ENCODE results near the gene OR4E1. TPM values are rescaled to one million over a fixed set of nuclear protein-coding genes. Genes with fewer than 3 reads are reported as not detected.
"Not testable (repeated sequence)": the region's sequence is repeated elsewhere in the genome, so short reads cannot be mapped to it uniquely, and the experiment has no call there.

The OR4E1 gene
- total RNA-seq, 1 donor from 2014 or later: not detected

GRCh38 chr14:21643407-21643806 lies 30.2 kb downstream of the OR4E1 start:
- Histone ChIP-seq H3K9ac (no peak overlapping the region), H3K36me3 (no peaks in the 10 kb centered on the region), H3K79me2 (ENCODE audit: low read depth) (no peaks in the 10 kb centered on the region), H4K20me1 (ENCODE audit: low read depth) (no peaks in the 10 kb centered on the region), H3K4me2 (no peak overlapping the region), H3K9me3 (ENCODE audit: low read depth) (no peaks in the 10 kb centered on the region), H3K4me3 (no peak overlapping the region), H3F3A (ENCODE audit: low read depth) (no peaks in the 10 kb centered on the region), H3K4me1 (no peaks in the 10 kb centered on the region), H3K27me3 (no peaks in the 10 kb centered on the region), H2AFZ (replicated peaks) (peak overlapping the region; percentile 43), H3K27ac (no peak overlapping the region)
- peak; percentile 4 for DNase-seq (ENCODE audit: low spot score)
- no peaks in the 10 kb centered on the region for H3K36me3 Mint-ChIP-seq
- no peaks in the 10 kb centered on the region for H3K9me3 Mint-ChIP-seq
- H3K27ac Mint-ChIP-seq: no peak overlapping the region
- H3K27me3 Mint-ChIP-seq (ENCODE audit: insufficient read depth, low read depth): peaks cover 2% of the 10 kb centered on the region
- no peak overlapping the region for H3K4me3 Mint-ChIP-seq
- H3K4me1 Mint-ChIP-seq: no peaks in the 10 kb centered on the region
- TF ChIP-seq, protein P1, sequence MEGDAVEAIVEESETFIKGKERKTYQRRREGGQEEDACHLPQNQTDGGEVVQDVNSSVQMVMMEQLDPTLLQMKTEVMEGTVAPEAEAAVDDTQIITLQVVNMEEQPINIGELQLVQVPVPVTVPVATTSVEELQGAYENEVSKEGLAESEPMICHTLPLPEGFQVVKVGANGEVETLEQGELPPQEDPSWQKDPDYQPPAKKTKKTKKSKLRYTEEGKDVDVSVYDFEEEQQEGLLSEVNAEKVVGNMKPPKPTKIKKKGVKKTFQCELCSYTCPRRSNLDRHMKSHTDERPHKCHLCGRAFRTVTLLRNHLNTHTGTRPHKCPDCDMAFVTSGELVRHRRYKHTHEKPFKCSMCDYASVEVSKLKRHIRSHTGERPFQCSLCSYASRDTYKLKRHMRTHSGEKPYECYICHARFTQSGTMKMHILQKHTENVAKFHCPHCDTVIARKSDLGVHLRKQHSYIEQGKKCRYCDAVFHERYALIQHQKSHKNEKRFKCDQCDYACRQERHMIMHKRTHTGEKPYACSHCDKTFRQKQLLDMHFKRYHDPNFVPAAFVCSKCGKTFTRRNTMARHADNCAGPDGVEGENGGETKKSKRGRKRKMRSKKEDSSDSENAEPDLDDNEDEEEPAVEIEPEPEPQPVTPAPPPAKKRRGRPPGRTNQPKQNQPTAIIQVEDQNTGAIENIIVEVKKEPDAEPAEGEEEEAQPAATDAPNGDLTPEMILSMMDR (IDR thresholded peaks at IDR 0.05): no peak
- TF ChIP-seq EZH2 (IDR thresholded peaks at IDR 0.05) (no peak), EZH2phosphoT487 (IDR thresholded peaks at IDR 0.05) (no peak)

DNA sequence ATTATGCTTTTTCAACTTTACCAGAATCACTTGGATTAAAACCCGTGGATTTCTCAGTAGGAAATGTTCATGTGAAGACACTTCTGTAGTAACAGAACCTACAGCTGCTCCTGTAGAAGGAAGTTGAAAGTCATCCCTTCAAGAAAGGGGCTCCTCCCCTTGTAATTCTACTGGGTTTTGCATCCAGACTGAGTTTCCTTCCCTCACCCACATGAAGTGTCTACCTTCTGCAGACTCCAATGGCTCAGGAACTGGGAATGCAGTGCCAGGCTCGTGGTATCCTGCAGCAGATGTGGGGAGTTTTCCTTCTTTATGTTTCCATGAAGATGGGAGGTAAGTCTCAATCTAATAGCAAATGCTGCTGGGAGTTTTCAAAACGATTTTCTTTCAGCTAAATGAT lies 30.9 kb downstream of the OR4E1 start:
- Histone ChIP-seq H3K9me3 (ENCODE audit: low read depth) (no peaks in the 10 kb centered on the region), H3K27ac (no peak overlapping the region), H4K20me1 (ENCODE audit: low read depth) (no peaks in the 10 kb centered on the region), H3K4me3 (no peak overlapping the region), H3K9ac (no peak overlapping the region), H3F3A (ENCODE audit: low read depth) (no peaks in the 10 kb centered on the region), H3K36me3 (no peaks in the 10 kb centered on the region), H3K27me3 (no peaks in the 10 kb centered on the region), H3K4me1 (no peaks in the 10 kb centered on the region), H3K4me2 (no peak overlapping the region), H2AFZ (replicated peaks) (no peak overlapping the region), H3K79me2 (ENCODE audit: low read depth) (no peaks in the 10 kb centered on the region)
- no peak for TF ChIP-seq EZH2phosphoT487 (IDR thresholded peaks at IDR 0.05)
- Mint-ChIP-seq H3K27ac (no peak overlapping the region), H3K27me3 (ENCODE audit: insufficient read depth, low read depth) (peaks cover 2% of the 10 kb centered on the region), H3K4me1 (no peaks in the 10 kb centered on the region), H3K9me3 (no peaks in the 10 kb centered on the region), H3K36me3 (no peaks in the 10 kb centered on the region), H3K4me3 (no peak overlapping the region)
- DNase-seq (ENCODE audit: low spot score): no peak

DNA sequence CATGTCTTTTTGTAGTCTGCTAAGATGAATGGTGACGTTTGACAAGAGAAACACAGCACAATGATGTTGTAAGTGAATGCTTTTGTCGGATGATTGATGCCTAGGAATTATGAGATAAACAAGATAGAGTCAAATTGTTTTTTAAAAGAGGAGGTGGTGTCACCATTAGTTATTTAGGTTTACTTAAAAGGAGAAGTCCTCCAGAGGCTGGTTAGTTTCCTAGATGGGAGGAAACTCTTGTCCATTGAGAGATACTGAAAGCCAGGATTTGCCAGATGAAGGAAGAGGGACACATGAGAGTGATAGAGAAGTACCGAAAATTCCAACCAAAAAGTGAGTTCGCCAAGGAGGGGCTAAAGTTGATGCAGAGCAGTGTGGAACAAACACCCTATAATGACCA lies 38.8 kb downstream of the OR4E1 start, which contains the start of gene OR10G2:
Gene OR10G2, minus strand, starts transcription at position 101 of the 400 bp plus-strand sequence. Its CDS starts 98 bp downstream, at position 3.
- no peaks in the 10 kb centered on the region for H3K9me3 Mint-ChIP-seq
- DNase-seq (ENCODE audit: low spot score): no peak
- no peaks in the 10 kb centered on the region for H3K36me3 ChIP-seq
- no peaks in the 10 kb centered on the region for H3K36me3 Mint-ChIP-seq
- TF ChIP-seq, protein P1 (IDR thresholded peaks at IDR 0.05): no peak
- TF ChIP-seq EZH2phosphoT487 (IDR thresholded peaks at IDR 0.05) (no peak), EZH2 (IDR thresholded peaks at IDR 0.05) (no peak)
- H3K4me3 Mint-ChIP-seq: no peak within 1 kb of the TSS
- no peaks in the 10 kb centered on the region for H3K4me1 Mint-ChIP-seq
- H3K4me3 ChIP-seq: no peak within 1 kb of the TSS
- H2AFZ ChIP-seq (replicated peaks): no peak within 1 kb of the TSS
- H3K9me3 ChIP-seq (ENCODE audit: low read depth): no peaks in the 10 kb centered on the region
- no peaks in the 10 kb centered on the region for H3F3A ChIP-seq (ENCODE audit: low read depth)
- H3K9ac ChIP-seq: no peak within 1 kb of the TSS
- H3K27me3 Mint-ChIP-seq (ENCODE audit: insufficient read depth, low read depth): peaks cover 2% of the 10 kb centered on the region
- H3K27ac ChIP-seq: no peak within 1 kb of the TSS
- H3K79me2 ChIP-seq (ENCODE audit: low read depth): no peaks in the 10 kb centered on the region
- no peaks in the 10 kb centered on the region for H4K20me1 ChIP-seq (ENCODE audit: low read depth)
- no peak within 1 kb of the TSS for H3K4me2 ChIP-seq
- no peaks in the 10 kb centered on the region for H3K27me3 ChIP-seq
- no peak within 1 kb of the TSS for H3K27ac Mint-ChIP-seq
- no peaks in the 10 kb centered on the region for H3K4me1 ChIP-seq

GRCh38 chr14:21631084-21631483 lies 42.5 kb downstream of the OR4E1 start:
- H3K4me2 ChIP-seq: no peak overlapping the region
- DNase-seq (ENCODE audit: low spot score): no peak
- Mint-ChIP-seq H3K27me3 (ENCODE audit: insufficient read depth, low read depth) (no peaks in the 10 kb centered on the region), H3K4me3 (no peak overlapping the region), H3K4me1 (no peaks in the 10 kb centered on the region), H3K9me3 (no peaks in the 10 kb centered on the region), H3K36me3 (no peaks in the 10 kb centered on the region), H3K27ac (no peak overlapping the region)
- no peaks in the 10 kb centered on the region for H3K9me3 ChIP-seq (ENCODE audit: low read depth)
- H3K9ac ChIP-seq: no peak overlapping the region
- H2AFZ ChIP-seq (replicated peaks): no peak overlapping the region
- no peaks in the 10 kb centered on the region for H3F3A ChIP-seq (ENCODE audit: low read depth)
- H3K79me2 ChIP-seq (ENCODE audit: low read depth): no peaks in the 10 kb centered on the region
- no peaks in the 10 kb centered on the region for H4K20me1 ChIP-seq (ENCODE audit: low read depth)
- H3K36me3 ChIP-seq: no peaks in the 10 kb centered on the region
- H3K4me3 ChIP-seq: no peak overlapping the region
- no peaks in the 10 kb centered on the region for H3K4me1 ChIP-seq
- TF ChIP-seq EZH2phosphoT487 (IDR thresholded peaks at IDR 0.05) (no peak), EZH2 (IDR thresholded peaks at IDR 0.05) (no peak)
- TF ChIP-seq, protein P1 (IDR thresholded peaks at IDR 0.05): no peak
- H3K27me3 ChIP-seq: no peaks in the 10 kb centered on the region
- no peak overlapping the region for H3K27ac ChIP-seq

- H3K27me3 Mint-ChIP-seq (ENCODE audit: insufficient read depth, low read depth); H3K27me3 ChIP-seq; H3F3A ChIP-seq (ENCODE audit: low read depth); H3K36me3 ChIP-seq; H3K4me1 Mint-ChIP-seq; DNase-seq (ENCODE audit: low spot score); H3K4me3 Mint-ChIP-seq; H3K36me3 Mint-ChIP-seq; H3K9me3 ChIP-seq (ENCODE audit: low read depth); H3K9ac ChIP-seq; H3K27ac Mint-ChIP-seq; H3K27ac ChIP-seq; H3K4me1 ChIP-seq; H3K9me3 Mint-ChIP-seq; H4K20me1 ChIP-seq (ENCODE audit: low read depth); H2AFZ ChIP-seq (replicated peaks); H3K4me2 ChIP-seq; H3K79me2 ChIP-seq (ENCODE audit: low read depth); H3K4me3 ChIP-seq: not testable (repeated sequence)
Observed at GRCh38 chr14:21630503-21630902, 43.1 kb downstream of the OR4E1 start.

All from neural progenitor cell (in vitro differentiated cells).